ENCODE results near the gene LCP2.

The LCP2 gene

GRCh38 chr5:170314541-170315095, 17.0 kb upstream of the LCP2 start:
- DNase-seq = no peak

DNA sequence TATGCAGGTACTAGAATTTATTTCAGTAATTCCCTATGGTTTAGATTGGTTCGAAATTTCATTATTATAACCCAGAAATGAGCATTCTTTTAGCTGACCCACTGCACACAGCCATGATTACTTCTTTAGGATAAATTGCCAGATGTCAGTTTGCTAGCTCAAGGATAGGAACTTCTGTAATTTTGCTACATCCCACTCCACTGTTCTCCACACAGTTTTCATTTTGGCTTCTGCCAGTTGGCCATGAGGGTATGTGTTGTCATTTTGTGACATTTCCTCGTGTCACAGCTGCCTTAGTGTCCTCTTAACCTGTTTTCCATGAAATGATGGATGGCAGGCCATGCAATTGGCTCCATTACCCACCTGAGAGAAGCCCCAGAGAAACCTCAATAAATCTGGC, 16.2 kb upstream of the LCP2 start:
- DNase-seq = no peak

DNA sequence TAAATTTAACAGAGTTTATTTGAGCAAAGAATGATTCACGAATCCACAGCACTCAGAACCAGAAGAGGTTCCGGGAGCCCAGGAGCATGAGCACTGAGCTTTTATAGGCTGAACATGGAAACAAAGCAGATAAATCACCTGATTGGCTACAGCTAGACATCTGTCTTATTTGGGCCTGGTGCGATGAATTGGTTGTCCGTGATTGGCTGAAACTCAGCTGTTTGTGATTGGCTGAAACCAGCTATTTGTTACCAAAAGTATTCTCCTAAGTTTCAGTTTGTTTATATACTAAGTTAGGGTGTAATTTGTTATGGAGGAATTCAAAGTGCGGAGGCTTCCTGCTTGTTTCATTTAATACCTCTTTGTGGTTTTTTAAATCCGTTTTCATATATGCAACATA, 15.8 kb upstream of the LCP2 start:
- DNase-seq = peak; percentile 48

DNA sequence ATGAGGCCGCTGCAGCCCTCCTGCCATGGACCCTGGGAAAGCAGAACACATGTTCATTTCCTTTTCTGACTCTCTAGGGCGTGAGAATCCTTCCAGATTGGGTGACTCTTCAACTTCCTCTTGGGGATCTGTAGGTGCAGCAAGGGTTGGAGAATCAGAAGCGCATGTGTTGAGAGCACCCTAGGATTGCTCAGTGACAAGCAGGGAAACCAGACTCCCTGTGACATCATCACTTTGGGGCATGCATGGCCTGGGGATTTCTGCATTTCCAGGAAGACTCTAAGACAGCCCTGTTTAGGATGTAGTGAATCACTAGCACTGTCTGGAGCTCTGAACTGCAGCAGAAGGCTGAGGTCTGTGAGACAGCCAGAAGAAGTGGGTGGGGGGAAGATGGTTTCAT, 15.1 kb upstream of the LCP2 start:
- peak; percentile 71 for DNase-seq

DNA sequence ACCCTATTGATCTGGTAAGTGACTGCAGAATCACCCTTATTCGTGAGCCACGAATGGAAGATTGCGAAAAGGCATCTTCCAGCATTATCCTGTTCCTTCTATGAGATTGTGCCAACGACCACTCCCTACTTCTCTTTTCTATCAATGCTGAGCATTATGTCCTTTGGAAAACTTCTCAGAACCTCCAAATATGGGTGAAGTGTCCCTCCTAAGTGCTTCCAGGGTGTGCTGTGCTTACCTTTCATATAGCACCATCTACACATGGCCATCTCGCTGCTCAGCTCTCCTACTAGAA, 14.7 kb upstream of the LCP2 start:
- no peak for DNase-seq

DNA sequence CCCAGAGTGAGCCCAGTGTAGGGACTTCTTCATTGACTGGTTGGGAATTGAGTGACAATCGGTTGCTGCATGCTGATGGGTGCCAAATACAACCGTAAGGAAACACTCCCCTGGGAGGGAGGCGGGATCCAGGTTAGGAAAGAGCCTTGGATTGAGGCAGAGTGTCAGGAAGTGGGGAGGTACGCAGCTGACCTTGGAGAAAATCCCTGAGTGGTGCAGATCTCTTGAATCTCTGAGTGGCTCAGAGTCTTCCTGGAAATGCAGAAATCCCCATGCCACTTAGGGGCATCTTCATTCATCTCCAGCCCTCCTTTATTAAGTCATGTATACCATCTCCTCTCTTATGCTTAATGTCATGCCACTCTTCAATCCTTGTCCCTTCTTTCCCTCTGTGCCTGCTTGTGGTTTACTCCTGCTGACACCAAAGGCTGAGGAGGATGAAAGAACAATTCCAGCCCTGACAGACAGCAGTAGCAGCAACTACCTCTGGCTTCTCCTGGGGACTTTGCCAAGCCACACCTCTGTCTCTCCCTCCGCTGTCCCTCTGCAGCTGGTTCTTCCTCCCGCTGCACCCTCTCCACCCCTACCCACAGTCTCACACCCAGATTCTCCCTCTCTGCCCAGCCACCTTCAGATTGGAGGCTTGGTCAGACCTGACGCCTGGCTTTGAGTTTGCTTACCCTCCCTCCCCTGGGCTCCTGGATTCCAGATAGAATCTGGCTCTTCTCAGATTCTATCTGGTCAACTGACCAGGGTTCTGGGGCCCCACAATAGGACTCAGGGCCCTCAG, 14.1 kb upstream of the LCP2 start:
- DNase-seq = no peak

- DNase-seq = no peak
These were observed 12.8 kb upstream of the LCP2 start for GRCh38 chr5:170310256-170310926.

DNA sequence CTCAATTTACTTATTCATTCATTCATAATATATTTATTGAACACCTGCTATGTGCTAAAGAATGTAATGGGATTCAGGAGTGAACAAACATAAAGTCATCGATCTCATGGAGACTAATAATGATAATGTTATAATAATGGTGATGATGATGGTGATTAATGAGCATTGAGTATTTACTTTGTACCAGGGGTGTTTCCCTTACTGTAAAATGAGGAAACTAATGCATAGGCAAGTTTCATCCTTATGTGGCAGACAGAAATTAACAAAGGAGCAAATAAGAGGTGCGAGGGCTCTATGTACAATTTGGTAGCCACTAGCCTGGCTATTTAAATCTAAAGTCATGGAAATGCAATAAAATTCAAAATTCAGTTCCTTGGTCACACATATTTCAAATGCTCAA, 11.1 kb upstream of the LCP2 start:
- DNase-seq = no peak

DNA sequence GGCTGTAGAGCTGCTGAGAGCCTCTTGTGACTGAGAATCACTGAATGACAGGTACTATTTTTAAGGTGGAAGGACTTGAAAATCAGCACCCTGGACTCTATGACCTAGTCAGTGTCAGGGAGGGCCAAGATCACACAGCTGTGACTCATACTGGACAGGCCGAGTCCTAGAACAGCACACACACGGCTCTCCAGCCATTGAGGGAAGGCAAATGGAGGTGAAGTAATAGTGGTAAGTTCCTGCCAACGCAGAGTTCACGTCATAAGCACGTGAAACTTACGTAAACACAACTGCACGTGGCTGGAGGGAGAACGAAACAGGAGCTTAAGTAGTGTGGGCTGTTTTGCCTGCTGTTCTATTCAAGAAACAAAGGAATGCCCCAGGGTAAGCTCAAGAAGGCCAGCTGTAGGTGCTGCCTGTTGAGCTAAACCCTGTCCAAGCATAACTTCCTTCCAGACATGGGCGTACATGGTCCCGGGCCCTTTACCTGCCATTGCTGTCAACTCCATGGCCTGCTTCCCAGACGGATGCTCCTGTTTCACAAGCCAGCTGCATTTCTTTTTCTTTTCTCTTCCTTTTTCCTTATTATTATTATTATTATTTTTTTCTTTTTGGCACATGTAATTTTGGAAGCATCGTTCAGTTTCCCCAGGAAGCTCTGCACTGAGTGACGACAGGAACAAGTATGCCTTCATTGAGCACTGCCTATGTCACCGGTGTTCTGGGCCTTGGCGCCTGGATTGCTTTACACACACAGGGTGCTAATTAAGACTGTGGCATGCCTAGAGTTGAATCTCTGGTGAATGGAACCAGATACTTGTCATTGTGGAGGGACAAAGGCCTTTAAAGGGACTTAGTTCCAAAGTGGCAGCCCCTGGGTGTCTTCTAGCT, 10.2 kb upstream of the LCP2 start:
- DNase-seq = no peak

- no peak for DNase-seq
These were observed 8.8 kb upstream of the LCP2 start for GRCh38 chr5:170306381-170306831.

GRCh38 chr5:170305646-170306025, 8.1 kb upstream of the LCP2 start:
- no peak for DNase-seq

DNA sequence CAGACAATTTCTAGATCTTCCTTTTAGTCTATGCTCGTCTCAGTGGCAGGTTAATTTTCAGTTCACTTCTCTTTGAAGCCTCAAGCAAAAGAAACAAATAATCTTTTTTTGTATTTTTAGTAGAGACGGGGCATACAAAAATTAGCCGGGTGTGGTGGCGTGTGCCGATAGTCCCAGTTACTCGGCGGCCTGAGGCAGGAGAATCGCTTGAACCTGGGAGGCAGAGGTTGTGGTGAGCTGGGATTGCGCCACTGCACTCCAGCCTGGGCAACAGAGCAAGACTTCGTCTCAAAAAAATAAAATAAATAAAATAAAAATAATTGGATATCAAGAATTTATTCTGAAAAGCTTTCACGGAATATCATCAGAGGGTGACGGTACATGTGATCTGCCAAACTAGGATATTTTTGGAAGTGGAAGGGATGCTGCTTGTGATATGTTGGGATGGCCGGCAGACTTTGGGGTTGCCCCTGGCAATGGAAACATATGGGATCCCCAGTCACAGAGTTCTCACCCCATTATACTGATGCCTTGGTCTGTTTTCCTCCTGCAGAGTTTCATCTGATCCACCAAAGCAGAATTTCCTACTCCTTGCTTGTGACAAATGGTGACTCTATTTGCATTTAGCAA, 7.6 kb upstream of the LCP2 start:
- no peak for DNase-seq

DNA sequence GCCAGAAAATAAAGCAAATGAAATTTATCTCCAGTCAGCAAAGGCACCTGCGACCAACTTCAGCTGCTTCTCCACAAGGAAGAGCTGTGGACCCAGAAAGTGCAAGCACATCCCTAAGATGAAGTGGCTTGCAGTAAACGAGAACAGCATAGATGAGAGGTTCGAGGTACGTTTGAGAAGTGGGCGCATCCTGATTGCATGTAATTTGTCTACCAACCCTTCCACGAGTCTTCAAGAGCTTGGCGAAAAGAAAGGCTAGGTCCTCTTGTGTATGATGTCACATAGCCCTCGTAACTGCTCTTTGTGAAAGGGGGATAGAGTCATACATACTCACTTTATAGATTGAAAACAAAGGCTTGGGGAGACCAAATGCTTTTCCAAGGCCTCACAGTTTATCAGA, 6.0 kb upstream of the LCP2 start:
- DNase-seq = no peak

DNA sequence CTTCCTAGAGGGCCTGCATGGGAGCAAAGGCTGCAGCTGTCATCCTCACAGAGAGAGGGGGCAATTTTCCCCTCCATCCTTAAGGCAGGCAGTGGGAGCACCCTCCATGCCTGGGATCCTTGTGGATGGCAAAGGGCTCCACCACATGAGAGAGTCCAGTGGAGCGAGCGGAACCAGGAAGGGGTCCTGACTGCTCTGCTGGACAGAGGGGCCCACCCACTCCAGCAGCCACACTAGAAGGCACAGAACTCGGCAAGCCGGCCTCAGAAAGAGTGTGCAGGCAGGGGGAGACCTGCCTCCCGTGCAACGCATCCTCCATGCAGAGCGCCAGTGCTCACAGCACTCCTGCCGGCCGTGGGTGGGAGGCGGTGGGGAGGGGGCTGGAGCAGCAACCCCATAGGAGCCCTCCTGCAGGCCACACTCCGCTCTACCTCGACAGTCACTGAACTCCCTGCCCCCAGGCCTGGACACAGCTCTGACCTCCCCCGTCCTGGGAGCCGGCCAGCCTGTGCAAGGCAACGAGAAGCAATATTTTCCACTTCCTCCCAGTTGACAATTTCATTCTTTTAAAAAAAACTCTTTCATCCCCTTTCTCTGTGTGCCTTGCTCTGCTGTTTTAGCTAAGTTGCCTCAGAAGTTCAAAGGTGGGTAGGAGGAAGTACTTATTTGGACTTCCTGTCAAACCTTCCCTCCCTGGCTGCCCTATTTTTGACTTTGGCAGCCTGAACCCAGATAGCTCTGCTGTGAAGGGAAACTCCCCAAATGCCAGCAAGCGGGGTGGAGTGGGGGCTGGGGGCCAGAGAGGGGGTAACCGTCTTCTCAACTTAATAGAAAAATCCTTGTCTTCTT, 5.3 kb upstream of the LCP2 start:
- peak; percentile 64 for DNase-seq

DNA sequence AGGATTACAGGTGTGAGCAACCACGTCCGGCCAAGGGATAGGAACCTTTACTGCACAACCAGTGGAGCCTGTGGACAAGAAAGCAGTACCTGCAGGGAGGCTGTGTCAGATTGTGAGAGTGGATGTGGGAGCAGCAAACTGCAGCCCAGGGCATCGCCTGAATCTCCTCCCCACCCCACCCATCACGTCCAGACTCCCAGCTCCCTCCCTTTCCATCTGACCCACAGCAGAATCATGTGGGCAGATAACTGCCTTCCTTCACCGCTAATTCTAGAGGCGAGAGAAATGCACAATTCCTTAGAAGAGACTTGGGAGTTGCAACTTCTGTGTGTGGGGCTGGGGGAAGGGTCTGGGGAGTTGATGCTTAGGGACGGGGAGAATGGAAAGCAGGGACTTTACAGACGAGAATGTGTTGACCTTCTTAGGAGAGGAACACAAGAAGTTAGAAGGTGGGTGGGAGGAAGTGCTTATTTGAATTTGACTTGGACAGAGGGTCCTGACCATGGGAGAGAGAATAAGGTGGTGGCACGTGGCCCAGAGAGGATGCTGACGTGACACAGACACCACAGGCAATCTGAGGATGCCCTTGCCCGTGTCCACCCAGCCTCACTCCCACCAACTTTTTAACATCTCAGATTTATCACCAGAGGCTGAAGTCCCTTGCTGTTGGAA, 4.5 kb upstream of the LCP2 start:
- no peak for DNase-seq

DNA sequence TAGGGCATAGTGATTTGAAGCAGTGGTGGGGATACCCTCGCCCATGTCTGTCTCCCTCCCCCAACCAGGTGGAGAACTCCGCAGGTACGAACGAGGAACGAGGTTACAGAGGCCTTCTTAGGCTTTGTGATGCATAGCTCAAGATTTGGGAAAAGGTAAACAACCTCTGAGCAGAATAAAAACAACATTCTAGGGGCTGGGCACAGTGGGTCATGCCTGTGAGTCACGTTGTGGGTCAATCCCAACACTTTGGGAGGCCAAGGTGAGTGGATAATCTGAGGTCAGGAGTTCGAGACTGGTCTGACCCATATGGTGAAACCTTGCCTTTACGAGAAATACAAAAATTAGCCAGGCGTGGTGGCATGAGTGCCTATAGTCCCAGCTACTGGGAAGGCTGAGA, 3.6 kb upstream of the LCP2 start:
- DNase-seq = no peak

DNA sequence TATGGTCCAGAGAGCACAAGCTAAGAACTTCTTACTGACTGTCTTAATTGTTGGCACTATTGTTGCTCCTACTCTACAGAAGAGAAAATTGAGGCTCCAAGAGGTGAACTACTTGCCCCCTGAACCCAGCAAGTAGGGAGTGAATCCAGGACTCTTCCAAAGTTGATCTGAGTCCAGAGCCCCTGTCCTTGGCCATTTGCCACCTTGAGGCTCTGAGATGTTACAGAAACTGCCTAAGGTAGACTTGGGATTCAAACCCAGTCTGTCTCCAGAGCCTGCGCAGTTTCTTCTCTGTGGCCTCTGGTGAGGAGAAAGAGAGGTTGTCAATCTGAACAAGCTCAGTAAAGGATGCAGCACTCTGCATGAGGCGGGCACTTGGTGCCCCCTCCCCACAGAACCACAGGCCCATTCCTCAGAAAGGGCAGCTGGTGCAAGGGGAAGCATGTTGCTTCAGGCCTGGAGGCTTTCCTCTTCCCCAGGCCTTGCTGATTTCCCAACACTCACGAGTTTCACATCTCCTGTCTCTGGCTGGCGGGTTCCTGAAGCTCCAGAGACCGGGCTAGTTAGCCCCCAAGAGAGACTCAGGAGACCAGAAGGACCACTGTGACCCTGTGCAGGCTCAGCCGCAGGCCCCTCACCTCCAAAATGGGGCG, 2.9 kb upstream of the LCP2 start:
- no peak for DNase-seq

GRCh38 chr5:170296935-170297588, 515 bp downstream of the LCP2 start:
- no peak for DNase-seq

DNA sequence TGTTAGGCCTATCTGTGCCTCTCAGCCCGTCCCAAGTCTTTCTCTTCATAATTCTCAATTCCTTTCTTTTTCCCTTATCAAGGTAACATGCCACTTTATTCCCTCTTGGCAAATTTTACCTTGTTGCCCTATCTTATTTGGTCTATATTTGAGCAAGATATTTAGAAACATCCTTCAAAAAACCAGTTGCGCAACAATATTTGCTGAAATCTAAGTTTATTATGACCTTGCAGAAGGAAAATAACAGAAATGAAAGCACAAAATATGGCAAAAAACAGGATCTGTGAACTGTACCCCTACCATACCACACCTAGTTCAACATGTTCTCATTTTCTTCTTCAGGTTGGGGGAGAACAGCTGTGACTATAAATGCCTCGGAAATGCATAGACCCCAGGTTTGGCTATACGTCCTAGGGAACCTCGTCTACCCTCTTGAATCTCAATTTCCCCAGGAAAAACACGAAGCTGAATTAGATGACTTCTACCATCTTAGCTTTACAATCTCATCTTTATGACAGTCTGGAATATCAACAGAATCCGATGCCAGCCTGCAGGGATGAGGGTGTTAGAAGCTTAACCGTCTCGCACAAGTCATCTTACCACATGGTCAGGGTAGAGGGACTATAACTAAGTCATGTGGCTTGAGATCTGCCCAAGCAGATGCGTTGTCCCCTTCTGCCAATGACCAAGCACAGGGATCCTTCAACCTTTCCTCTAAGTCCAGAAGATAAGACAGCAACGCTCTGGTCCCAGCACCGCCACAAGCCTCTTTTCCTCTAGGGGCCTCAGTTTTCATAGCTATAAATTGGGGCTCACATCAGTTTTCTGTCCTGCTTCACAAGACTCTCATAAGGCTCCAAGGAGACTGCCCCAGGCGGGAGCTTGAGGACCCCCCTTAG, 1.3 kb downstream of the LCP2 start:
- DNase-seq = no peak

Measured in activated naive CD4-positive, alpha-beta T cell treated with Interleukin-2 at 50 U/mL for 16 hours (primary cell).